ENCODE data around the gene GSTO2. TPM values are rescaled to one million over a fixed set of nuclear protein-coding genes. Genes with fewer than 3 reads are reported as not detected.

GSTO2 gene
- polyA plus RNA-seq, 1 donor: 0.99 TPM

DNA sequence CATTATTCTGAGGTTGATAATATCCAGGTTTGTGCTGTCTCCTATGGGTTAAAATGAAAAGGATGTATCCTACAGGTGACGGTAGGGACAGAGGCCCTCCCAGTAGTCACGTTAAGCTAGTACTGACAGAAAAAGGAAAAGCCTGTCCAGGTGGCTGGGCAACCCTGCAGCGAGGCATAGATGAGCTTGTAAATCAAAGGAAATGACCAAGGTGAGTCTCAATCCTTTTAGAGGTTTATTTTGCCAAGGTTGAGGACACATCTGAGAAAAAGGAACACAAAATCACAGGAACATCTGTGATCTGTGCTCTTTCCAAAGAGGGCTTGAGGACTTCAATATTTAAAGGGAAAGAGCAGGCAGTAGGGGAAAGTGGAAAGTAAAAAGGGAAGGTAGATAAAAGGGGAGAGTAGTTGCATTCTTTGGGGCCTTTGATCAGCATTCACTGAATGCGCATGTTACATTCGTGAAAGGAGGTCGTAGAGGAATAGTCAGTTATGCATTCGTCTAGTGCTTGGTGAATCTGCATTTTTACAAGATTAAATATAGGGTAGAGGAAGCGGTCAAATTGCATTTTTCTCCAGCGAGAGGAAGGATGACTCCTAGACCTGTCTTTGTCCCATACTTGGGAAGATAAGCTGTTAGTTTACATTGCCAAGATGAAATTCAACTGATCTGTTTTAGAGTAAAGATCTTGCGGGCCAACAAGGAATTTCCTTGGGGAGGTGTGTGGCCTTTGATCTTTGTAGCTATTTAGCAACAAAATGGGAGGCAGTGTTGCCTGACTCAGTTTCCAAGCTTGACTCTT, 15.2 kb upstream of the GSTO2 start:
- DNase-seq (ENCODE audit: low read depth): no peak

- DNase-seq (ENCODE audit: low read depth): no peak
Observed at GRCh38 chr10:104254493-104255310, 14.3 kb upstream of the GSTO2 start, which contains the start of gene GSTO1. GSTO1 (plus strand) TSS chr10:104254892; CDS start chr10:104254929, 37 bp downstream.

DNA sequence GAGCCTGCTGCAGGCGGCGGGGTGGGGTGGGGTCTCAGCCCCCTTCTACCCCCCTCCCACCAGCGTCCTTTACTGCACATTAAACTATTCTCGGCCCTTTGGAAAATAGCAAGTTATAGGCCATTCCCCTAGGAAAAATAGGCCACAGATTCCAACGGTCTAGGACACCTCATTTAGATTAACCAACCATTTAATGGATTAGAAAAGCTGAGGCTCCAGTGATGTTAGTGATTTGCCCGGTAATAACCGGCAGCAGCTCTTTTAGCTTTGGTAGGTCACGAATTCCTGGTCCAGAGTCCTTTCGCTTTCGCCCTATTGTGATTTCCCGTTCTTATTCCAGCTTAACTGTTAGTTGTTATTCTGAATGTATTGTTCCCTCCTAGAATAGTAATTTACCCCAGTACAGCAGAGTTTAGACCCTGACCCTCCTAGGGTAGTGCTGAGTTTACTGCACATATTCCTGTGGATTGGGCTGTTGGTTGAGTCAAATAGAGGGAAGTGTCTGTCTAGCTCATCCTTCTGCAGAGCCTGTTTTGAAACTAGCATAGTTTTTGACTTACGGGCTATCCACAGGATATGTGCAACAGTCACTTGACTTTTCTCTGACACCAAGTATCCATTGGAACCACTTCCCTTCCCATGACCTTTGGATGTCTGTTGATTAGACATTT, 13.5 kb upstream of the GSTO2 start:
- no peak for DNase-seq (ENCODE audit: low read depth)

DNA sequence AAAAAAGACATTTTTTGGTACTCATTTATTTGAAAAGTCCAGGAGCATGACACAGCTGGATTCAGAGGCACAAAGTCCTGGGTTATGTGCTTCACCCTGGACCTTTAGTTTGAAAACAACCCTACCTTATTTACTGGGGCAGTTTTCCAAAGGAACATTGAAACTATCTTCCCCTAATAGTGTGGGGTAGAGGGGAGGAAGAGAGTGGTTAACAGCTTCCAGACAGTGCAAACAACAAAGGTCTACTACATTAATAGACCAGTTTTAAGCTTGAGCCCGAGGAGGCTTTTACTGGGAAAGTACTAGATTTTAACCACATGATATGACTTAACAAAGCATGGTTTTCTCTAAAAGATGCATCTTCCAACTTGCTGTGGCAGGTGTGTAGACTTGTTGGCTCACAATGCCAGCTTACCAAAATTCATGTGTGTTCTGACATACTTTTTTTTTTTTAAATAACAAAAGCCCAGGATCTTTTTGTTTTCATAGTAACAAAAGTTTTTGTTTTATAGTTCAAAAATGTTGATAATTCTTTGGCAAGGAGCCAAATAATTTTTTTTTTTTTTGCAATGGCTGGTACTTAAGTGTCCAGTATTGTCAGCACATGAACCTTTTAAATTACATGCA, 12.5 kb upstream of the GSTO2 start:
- no peak for DNase-seq (ENCODE audit: low read depth)

GRCh38 chr10:104257235-104257634, 11.7 kb upstream of the GSTO2 start:
- no peak for DNase-seq (ENCODE audit: low read depth)

- DNase-seq (ENCODE audit: low read depth): no peak
Observed at GRCh38 chr10:104258209-104258608, 10.8 kb upstream of the GSTO2 start.

DNA sequence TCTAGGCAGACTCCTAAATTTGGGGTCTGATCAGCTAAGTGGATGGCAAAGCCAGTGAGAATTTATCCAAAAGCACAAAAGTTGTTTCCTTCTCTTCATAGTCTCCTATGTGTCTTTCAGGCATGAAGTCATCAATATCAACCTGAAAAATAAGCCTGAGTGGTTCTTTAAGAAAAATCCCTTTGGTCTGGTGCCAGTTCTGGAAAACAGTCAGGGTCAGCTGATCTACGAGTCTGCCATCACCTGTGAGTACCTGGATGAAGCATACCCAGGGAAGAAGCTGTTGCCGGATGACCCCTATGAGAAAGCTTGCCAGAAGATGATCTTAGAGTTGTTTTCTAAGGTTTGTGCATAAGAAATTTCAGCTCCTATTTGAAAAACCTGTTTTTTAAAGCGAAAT, 9.5 kb upstream of the GSTO2 start:
- no peak for DNase-seq (ENCODE audit: low read depth)

DNA sequence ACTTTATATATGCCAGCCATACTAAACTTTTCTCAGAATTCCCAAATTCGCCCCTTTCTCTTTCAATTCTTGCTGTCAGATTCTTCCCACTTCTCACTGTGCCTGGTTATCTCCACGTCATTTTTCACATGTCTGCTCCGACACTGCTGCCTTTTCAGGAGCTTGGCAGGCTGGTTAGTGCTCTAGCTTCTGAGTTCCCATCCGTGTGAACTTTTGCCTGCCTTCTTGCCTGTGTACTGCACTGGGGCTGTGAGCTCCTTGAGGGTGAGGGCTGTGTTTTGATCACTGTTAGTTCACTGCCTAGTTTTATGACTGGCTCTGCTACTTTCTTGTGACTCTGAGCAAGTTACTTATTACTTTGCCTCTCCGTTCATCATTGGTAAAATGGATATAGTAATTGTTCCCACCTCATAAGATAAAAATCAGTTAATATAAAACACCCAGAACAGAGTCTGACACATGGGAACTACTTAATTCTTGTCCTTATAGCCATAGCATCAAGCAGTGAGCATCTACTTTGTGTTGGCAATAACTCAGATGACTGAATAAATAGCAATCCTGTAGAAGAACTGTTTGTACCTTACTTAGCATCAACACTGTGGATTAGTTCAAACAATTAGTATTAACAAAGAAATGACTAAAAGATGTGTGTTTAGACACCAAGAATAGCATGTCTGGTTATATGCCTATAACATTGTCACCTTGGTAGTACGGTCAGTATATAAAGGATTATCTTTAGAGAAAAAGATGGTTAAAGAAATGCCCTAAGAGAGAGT, 8.8 kb upstream of the GSTO2 start:
- DNase-seq (ENCODE audit: low read depth): no peak

- no peak for DNase-seq (ENCODE audit: low read depth)
Observed at GRCh38 chr10:104260775-104261115, 8.2 kb upstream of the GSTO2 start.

DNA sequence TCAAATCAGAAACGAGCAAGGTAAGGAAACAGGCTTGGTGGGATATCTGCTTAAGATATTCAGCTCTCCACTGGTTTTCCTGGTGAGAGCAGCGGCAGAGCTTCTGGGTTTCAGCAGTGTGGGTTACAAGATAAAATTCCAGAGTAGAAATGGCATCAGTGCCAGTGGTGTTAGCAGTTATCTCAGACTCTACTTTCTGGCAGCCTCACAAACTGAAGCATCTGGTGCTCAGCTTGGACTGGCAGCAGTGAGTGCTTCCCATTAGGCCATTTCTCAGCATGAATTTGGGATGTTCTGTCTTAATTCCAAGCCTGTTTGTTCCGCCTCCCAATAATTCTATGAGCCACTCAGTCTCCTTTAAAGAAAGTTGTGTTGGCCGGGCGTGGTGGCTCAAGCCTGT, 6.9 kb upstream of the GSTO2 start:
- DNase-seq (ENCODE audit: low read depth): no peak

DNA sequence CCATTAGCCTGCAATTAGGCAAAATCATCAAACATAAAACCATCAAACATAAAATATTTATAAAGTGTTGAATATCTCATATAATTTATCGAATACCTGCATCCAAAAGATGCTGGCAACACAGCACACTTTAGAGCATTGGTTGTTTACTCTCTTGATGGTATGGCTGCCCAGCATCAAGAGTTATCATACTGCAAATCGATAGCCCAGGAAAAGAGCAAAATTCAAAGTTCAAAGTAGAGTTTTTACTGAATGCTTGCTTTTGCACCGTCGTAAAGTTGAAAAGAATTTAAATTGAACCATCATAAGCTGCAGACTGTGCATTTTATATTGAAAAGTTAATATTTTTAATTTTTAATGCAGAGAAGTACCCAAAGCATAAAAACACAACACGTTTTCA, 4.2 kb upstream of the GSTO2 start:
- no peak for DNase-seq (ENCODE audit: low read depth)

DNA sequence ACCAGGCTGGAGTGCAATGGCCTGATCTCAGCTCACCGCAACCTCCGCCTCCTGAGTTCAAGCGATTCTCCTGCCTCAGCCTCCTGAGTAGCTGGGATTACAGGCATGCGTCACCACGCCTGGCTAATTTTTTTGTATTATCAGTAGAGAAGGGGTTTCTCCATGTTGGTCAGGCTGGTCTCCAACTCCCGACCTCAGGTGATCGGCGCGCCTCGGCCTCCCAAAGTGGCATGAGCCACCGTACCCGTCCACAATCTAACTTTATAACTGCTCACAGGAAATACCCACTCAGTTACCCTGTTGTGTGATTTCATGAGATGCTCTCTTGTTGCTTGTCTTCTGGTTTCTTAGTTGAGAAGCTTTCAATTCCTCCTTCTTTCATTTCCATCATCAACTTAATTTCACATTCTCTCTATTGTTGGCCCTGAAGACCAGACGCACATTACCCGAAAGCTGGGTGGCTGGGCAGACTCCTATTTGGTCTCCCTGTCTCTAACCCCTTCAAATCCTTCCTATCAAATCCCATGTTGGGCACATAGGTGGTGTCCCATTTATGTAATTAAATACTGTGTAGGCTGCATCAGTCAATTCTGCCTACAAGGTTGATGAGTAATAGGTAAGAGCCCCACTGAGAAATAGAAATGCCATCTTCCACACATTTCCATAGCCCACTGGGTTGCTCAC, 1.1 kb upstream of the GSTO2 start:
- DNase-seq (ENCODE audit: low read depth): no peak

- DNase-seq (ENCODE audit: low read depth): no peak
Observed at GRCh38 chr10:104268405-104268712, 625 bp upstream of the GSTO2 start.

- DNase-seq (ENCODE audit: low read depth): no peak
Observed at GRCh38 chr10:104273286-104273685, 4.3 kb downstream of the GSTO2 start.

DNA sequence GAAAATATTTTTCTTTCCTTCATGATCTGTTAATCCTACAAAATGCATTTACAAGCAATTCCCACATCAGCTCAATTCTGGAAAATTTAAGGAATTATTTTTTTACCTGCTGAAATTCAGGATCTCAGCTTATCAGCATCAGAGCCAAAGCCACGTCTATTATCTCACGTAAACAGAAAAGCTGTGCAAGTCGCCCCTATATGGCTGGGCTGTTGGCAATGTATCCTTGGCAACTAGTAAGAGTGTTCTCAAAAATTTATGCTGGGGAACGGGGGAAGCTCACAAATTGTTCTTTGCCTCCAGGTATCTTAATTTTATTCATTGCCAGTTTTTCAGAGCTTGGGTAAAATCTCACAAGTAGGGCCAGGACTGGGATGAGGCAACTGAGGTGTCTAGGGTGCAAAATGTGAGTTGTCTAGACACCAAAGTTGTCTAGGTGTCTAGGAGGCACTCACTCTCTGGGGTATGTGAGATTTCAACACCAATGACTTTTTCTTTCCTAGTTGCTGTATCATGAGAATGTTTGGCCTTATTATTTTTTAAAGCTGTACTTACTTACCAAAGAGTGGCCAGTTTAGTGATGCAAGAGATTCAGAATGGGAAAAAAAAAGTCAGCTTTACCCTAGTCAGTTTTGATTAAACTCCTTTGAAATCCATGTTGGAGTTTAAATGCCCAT, 5.1 kb downstream of the GSTO2 start:
- DNase-seq (ENCODE audit: low read depth): no peak

- no peak for DNase-seq (ENCODE audit: low read depth)
Observed at GRCh38 chr10:104274762-104275721, 6.1 kb downstream of the GSTO2 start.

- no peak for DNase-seq (ENCODE audit: low read depth)
Observed at GRCh38 chr10:104276192-104276591, 7.2 kb downstream of the GSTO2 start.

GRCh38 chr10:104277785-104278184, 8.8 kb downstream of the GSTO2 start:
- no peak for DNase-seq (ENCODE audit: low read depth)

Data from forelimb muscle (tissue), 1 donor.